K562 (cell line): Measurements from ENCODE around the gene NUP153. TPM values are rescaled to one million over a fixed set of nuclear protein-coding genes. Genes with fewer than 3 reads are reported as not detected.

ENCODE experiments used
- ARNT ChIP-seq, 2 experiments: fragments of 450-650 bp; IDR thresholded peaks; 2 replicates each; pipeline ENCODE4 v1.6.1; 2016; ENCODE audit warnings: mild to moderate bottlenecking in 1 of 2
- ATF1 ChIP-seq, 2 experiments: fragments of 450-650 bp in 1 of 2; IDR thresholded peaks; 2 replicates each; pipeline ENCODE4 v1.6.1; 2016; ENCODE audit warnings: missing compliant biosample characterization in 1 of 2, missing genetic modification characterization in 1 of 2
- CBX8 ChIP-seq: fragments of 200-600 bp; sonication (generic); IDR thresholded peaks from 2 replicates; pipeline ENCODE4 v1.6.1; 2012; ENCODE audit warnings: borderline replicate concordance, mixed run types, low read depth, mild to moderate bottlenecking, moderate library complexity, mixed read lengths, low read length, control low read depth, inconsistent platforms; ENCODE audit not compliant: poor library complexity, severe bottlenecking; ENCODE audit errors: extremely low read depth
- CC2D1A ChIP-seq: fragments of 450-650 bp; IDR thresholded peaks from 2 replicates; pipeline ENCODE4 v1.6.1; 2017; ENCODE audit warnings: mild to moderate bottlenecking
- ETV5 ChIP-seq: sonication (generic); formaldehyde crosslinking; IDR thresholded peaks from 2 replicates; pipeline ENCODE4 v1.4.0; 2020; ENCODE audit warnings: low read depth, mild to moderate bottlenecking, missing genetic modification reagents
- HIVEP1 ChIP-seq: fragments of 250-450 bp; sonication (Bioruptor Pico); IDR thresholded peaks from 2 replicates; pipeline ENCODE4 v1.4.0; 2020; ENCODE audit warnings: mild to moderate bottlenecking
- HMG20A ChIP-seq: fragments of 450-650 bp; formaldehyde crosslinking; conservative IDR thresholded peaks from 2 replicates; pipeline ENCODE4 v1.4.0; 2020; ENCODE audit warnings: mild to moderate bottlenecking, mixed read lengths
- ID3 ChIP-seq, 2 experiments: fragments of 250-450 bp in 1 of 2; fragments of 450-650 bp in 1 of 2; sonication (Bioruptor Pico) in 1 of 2; IDR thresholded peaks; 2 replicates each; pipeline versions ENCODE4 v1.6.1 to v1.8.0; 2016 to 2021; ENCODE audit warnings: mild to moderate bottlenecking in 2 of 2, moderate library complexity in 2 of 2, missing compliant biosample characterization in 1 of 2, missing genetic modification characterization in 1 of 2
- KDM4B ChIP-seq, 2 experiments: fragments of 450-650 bp in 1 of 2; sonication (generic) in 1 of 2; IDR thresholded peaks; 2 replicates each; pipeline ENCODE4 v1.6.1; 2016 to 2017; ENCODE audit warnings: borderline replicate concordance in 2 of 2, antibody characterized with exemption in 1 of 2, low read depth in 1 of 2, mild to moderate bottlenecking in 1 of 2
- NEUROD1 ChIP-seq: fragments of 150-350 bp; IDR thresholded peaks from 2 replicates; pipeline ENCODE4 v1.6.1; 2014; ENCODE audit warnings: borderline replicate concordance, low read length, low read depth; ENCODE audit not compliant: partially characterized antibody
- NFE2 ChIP-seq: IDR thresholded peaks from 2 replicates; pipeline ENCODE4 v1.6.1; 2014; ENCODE audit warnings: antibody characterized with exemption, low read depth
- PCBP2 ChIP-seq: fragments of 200-400 bp; formaldehyde crosslinking; IDR thresholded peaks from 2 replicates; pipeline ENCODE4 v1.6.1; 2018; ENCODE audit warnings: low read length, low read depth, mild to moderate bottlenecking, moderate library complexity; ENCODE audit not compliant: poor library complexity, severe bottlenecking
- ZC3H4 ChIP-seq: sonication (generic); formaldehyde crosslinking; IDR thresholded peaks from 2 replicates; pipeline ENCODE4 v1.9.0; 2021; ENCODE audit warnings: missing genetic modification reagents, borderline replicate concordance
- ZC3H8 ChIP-seq: fragments of 450-650 bp; IDR thresholded peaks from 2 replicates; pipeline ENCODE4 v1.6.1; 2017
- ZNF740 ChIP-seq, 3 experiments: fragments of 200-800 bp in 1 of 3; sonication (Bioruptor generic) in 1 of 3; sonication (generic) in 1 of 3; formaldehyde crosslinking in 1 of 3; IDR thresholded peaks; 2 replicates each; pipeline versions ENCODE4 v1.6.1 to v1.8.0; 2016 to 2022; ENCODE audit warnings: mild to moderate bottlenecking in 2 of 3, missing compliant biosample characterization in 2 of 3, missing genetic modification characterization in 2 of 3, missing genetic modification reagents in 1 of 3
- ZNF77 ChIP-seq: fragments of 250-450 bp; sonication (Bioruptor Pico); IDR thresholded peaks from 2 replicates; pipeline ENCODE4 v1.5.0; 2020
- ZNF830 ChIP-seq: fragments of 250-450 bp; sonication (Bioruptor Pico); IDR thresholded peaks from 2 replicates; pipeline ENCODE4 v1.5.0; 2021; ENCODE audit warnings: mild to moderate bottlenecking
- polyA plus RNA-seq, 8 experiments: library from polyadenylated mRNA; depleted of rRNA in 4 of 8; stranded (reverse) in 5 of 8; unstranded in 3 of 8; fragments of >200 nt; fragmentation: Nextera tagmentation in 2 of 8; fragmentation: Illumina TruSeq in 1 of 8; extraction: Ambion mirVana in 2 of 8; extraction: Trizol in 1 of 8; gene quantifications; 2 replicates each; pipeline versions ENCODE4 v1.2.1 to v1.2.3, GENCODE V29; 2011 to 2014; ENCODE audit warnings: inconsistent platforms in 1 of 8, missing spikeins in 1 of 8
- total RNA-seq, 7 experiments: library from RNA; depleted of rRNA in 6 of 7; stranded (reverse); fragments of >200 nt in 6 of 7; fragmentation: Illumina TruSeq in 2 of 7; extraction: Trizol in 2 of 7; gene quantifications; 2 replicates each; pipeline versions ENCODE4 v1.2.1 to v1.2.3, GENCODE V29; 2011 to 2021; ENCODE audit warnings: low replicate concordance in 1 of 7
- TF ChIP-seq, protein P1 (sequence below): fragments of 250-450 bp; sonication (Bioruptor Pico); IDR thresholded peaks from 2 replicates; pipeline ENCODE4 v1.5.0; 2021
- TF ChIP-seq, protein P2 (sequence below): sonication (generic); formaldehyde crosslinking; IDR thresholded peaks from 2 replicates; pipeline ENCODE4 v1.8.0; 2022; ENCODE audit warnings: mild to moderate bottlenecking, missing genetic modification reagents

Gene NUP153
- total and polyA plus RNA-seq, 9 of the 15 experiments (the other 6 are each of a cell fraction or from before 2014, with no cell fraction given): 21.9 to 110 (median 84.8) TPM

DNA sequence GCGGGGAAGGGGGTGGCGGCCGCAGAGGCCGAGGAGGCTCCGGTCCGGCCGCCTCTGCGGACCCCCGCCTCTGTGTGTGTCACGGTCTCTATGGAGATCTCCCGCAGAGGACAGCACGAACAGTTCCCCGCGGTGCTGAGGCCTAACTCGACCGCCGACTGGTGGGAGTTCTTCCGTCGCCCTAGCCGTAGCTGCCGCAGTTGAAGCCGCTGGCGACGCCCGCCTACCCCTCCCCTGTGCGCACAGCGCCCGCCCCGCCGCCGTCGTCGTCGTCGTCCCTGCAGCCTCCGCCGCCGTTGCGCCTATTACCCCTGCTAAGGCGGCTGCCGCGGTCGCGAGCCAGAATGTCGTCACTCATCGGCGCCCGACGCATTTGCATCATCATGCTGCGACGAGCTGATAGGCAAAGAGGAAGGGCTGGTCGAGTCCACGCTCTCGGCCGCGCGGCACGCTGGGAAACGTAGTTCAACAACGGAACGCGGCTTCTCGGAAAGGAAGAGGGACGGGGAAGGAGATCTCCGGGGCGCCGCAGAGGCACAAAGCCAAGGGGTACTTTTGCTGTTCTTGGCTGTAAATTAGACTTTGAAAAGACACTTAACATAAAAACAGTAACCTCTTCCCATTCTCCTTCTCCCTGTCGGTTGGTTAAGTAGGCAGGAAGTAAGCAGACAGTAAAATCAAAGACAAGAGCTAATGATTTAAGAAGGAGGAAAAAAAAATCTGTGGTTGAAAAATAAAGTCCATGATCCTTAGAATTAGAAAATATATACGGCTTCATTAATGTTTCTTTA is at the start of gene NUP153 (continued):
- TF ChIP-seq KDM4B (IDR thresholded peaks at IDR 0.05; ENCODE audit: borderline replicate concordance in 2 of 2, low read depth in 1 of 2) (peak in 1 of 2 experiments; percentile 82; a peak in 1 of 4 replicates), HIVEP1 (CRISPR knock-in tag) (no peak), ZC3H4 (CRISPR knock-in tag) (no peak; the same call in 1 of the 2 replicates), ID3 (CRISPR knock-in tag; IDR thresholded peaks at IDR 0.05) (no peak), ID3 (tag; IDR thresholded peaks at IDR 0.05) (no peak), ETV5 (CRISPR knock-in tag) (0 out of 2 replicates have a peak, but pooled peaks have one; percentile 11), PCBP2 (no peak), NEUROD1 (peak; percentile 73), ZNF740 (CRISPR knock-in tag; IDR thresholded peaks at IDR 0.05) (peak; percentile 49; the same call in 1 of the 2 replicates), ZNF740 (tag; IDR thresholded peaks at IDR 0.05) (no peak), ARNT (IDR thresholded peaks at IDR 0.05) (peak; percentile 48 to 67; a peak in 2 of 4 replicates), ATF1 (CRISPR knock-in tag; IDR thresholded peaks at IDR 0.05) (peak; percentile 100), ATF1 (tag; IDR thresholded peaks at IDR 0.05) (peak; percentile 100), NFE2 (peak; percentile 81), ZNF77 (CRISPR knock-in tag) (no peak), ZC3H8 (no peak), CBX8 (no peak), ZNF830 (CRISPR knock-in tag) (0 out of 2 replicates have a peak, but pooled peaks have one; percentile 51), HMG20A (CRISPR knock-in tag) (no peak), CC2D1A (0 out of 2 replicates have a peak, but pooled peaks have one; percentile 43)
- TF ChIP-seq, protein P1, sequence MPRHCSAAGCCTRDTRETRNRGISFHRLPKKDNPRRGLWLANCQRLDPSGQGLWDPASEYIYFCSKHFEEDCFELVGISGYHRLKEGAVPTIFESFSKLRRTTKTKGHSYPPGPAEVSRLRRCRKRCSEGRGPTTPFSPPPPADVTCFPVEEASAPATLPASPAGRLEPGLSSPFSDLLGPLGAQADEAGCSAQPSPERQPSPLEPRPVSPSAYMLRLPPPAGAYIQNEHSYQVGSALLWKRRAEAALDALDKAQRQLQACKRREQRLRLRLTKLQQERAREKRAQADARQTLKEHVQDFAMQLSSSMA (CRISPR knock-in tag): 0 out of 2 replicates have a peak, but pooled peaks have one; percentile 21
- TF ChIP-seq, protein P2, sequence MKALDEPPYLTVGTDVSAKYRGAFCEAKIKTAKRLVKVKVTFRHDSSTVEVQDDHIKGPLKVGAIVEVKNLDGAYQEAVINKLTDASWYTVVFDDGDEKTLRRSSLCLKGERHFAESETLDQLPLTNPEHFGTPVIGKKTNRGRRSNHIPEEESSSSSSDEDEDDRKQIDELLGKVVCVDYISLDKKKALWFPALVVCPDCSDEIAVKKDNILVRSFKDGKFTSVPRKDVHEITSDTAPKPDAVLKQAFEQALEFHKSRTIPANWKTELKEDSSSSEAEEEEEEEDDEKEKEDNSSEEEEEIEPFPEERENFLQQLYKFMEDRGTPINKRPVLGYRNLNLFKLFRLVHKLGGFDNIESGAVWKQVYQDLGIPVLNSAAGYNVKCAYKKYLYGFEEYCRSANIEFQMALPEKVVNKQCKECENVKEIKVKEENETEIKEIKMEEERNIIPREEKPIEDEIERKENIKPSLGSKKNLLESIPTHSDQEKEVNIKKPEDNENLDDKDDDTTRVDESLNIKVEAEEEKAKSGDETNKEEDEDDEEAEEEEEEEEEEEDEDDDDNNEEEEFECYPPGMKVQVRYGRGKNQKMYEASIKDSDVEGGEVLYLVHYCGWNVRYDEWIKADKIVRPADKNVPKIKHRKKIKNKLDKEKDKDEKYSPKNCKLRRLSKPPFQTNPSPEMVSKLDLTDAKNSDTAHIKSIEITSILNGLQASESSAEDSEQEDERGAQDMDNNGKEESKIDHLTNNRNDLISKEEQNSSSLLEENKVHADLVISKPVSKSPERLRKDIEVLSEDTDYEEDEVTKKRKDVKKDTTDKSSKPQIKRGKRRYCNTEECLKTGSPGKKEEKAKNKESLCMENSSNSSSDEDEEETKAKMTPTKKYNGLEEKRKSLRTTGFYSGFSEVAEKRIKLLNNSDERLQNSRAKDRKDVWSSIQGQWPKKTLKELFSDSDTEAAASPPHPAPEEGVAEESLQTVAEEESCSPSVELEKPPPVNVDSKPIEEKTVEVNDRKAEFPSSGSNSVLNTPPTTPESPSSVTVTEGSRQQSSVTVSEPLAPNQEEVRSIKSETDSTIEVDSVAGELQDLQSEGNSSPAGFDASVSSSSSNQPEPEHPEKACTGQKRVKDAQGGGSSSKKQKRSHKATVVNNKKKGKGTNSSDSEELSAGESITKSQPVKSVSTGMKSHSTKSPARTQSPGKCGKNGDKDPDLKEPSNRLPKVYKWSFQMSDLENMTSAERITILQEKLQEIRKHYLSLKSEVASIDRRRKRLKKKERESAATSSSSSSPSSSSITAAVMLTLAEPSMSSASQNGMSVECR (CRISPR knock-in tag): peak; percentile 51; the same call in 1 of the 2 replicates
